Activated CD8-positive, alpha-beta memory T cell treated with anti-CD3 and anti-CD28 coated beads for 1 hour (primary cell): Measurements from ENCODE around the gene KCNJ14.
A peak's percentile ranks its signal among the peaks of the same experiment; 100 is the strongest.

ENCODE experiments used
- DNase-seq, 2 donors: peaks; one replicate each; pipeline ENCODE4 v3.0.0-alpha.2; 2020; ENCODE audit warnings: low read depth in 1 of 2; ENCODE audit errors: extremely low read depth in 1 of 2

The KCNJ14 gene

DNA sequence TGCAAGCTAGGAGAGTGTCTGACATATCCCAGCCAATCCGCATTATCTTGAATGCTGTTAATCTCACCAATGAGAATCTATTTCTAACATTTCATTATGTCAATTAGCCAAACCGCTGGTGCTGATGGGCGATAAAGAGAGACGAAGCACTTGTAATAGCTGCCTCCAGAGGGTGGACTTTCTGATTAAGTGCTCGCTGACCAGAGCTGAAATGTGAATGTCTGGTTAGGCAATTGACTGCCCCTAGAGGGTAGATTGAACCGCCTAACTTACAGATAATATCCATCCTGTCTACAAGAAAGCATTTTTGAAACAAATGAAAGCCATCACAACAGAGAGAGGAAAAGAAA, 10.1 kb upstream of the KCNJ14 start:
- no peak for DNase-seq

GRCh38 chr19:48445606-48446481, 9.5 kb upstream of the KCNJ14 start, which contains the start of gene GRWD1:
TSS of gene GRWD1 (plus strand) at chr19:48445983. CDS start at chr19:48446006, 23 bp downstream.
- DNase-seq = peak; percentile 85 to 89

- no peak for DNase-seq
These were observed 8.8 kb upstream of the KCNJ14 start for GRCh38 chr19:48446579-48446978.

DNA sequence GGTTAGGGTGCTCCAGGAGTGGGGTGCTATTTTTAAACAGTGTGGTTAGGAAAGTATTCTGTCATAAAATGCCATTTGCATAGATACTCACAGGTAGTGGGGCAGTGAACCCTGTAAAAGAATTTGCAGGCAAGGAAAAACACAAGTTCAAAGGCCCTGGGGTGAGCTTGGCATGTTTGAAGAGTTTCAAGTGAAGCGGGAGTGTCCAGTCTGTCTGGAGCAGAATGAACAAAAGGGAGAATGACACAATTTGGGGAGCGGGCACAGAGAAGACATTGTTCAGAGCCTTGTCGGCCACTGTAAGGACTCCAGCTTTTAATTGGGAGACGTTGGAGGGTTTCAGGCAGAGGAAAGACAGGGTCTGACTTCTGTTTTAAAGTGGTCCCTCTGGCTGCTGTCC, 6.8 kb upstream of the KCNJ14 start:
- no peak for DNase-seq

- no peak for DNase-seq
These were observed 4.9 kb upstream of the KCNJ14 start for GRCh38 chr19:48450441-48450840.

DNA sequence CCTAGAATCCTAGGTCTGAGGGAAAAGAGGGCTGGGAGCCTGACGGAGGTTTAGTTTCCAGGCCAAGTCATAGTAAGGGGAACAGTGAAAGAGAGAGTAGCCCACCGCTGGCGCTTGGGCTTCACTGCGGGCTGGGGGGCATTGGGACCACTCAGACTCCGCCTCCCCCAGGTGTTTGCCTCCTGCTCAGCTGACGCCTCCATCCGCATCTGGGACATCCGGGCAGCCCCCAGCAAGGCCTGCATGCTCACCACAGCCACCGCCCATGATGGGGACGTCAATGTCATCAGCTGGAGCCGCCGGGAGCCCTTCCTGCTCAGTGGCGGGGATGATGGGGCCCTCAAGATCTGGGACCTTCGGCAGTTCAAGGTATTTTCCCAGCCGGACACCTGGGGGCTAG, 4.5 kb upstream of the KCNJ14 start:
- DNase-seq = no peak

DNA sequence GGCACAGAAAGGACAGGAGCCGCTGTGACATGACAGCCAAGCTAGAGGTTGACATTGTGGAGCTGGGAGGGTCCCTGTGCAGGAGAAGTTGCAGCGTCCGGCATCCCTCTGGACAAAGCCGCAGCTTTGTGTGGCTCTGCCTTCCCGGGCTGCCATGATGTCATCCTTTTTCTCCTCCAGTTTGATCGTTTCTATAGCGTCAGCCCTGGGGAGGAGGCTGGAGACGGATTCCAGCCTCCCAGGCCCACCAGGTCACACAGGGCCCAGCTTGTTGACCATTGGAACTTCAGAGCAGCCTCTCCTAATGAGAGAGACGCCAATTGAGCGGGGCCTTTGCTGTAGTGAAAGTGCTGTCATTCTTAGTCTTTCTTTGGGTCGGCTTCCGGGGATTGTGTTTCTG, 3.8 kb upstream of the KCNJ14 start:
- DNase-seq = no peak

DNA sequence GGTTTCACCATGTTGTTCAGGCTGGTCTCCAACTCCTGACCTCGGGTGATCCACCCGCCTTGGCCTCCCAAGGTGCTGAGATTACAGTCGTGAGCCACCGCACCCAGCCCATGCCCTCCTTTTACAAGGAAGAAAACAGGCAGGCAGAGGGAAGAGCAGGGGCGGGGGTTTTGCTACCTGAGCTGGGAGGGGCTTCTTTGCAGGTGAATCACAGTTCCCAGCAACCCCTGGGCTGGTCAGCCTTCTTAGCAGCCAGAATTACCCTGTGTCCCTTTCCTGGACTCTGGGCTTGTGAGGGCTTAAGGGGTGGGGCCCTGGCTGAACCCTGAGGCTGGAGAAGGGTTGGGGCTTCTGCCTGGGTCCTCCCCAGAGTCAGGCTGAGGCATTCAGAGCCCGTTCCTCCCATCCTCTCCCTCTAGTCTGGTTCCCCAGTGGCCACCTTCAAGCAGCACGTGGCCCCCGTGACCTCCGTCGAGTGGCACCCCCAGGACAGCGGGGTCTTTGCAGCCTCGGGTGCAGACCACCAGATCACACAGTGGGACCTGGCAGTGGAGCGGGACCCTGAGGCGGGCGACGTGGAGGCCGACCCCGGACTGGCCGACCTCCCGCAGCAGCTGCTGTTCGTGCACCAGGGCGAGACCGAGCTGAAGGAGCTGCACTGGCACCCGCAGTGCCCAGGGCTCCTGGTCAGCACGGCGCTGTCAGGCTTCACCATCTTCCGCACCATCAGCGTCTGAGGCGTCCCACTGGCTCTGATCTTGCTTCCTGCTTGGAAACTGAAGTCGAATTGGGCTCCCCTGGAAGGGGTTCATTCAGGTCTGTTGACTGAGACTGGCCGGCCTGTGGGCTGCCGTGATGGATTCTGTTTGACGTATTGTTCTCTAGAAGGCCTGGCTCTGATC, 2.8 kb upstream of the KCNJ14 start:
- no peak for DNase-seq

DNA sequence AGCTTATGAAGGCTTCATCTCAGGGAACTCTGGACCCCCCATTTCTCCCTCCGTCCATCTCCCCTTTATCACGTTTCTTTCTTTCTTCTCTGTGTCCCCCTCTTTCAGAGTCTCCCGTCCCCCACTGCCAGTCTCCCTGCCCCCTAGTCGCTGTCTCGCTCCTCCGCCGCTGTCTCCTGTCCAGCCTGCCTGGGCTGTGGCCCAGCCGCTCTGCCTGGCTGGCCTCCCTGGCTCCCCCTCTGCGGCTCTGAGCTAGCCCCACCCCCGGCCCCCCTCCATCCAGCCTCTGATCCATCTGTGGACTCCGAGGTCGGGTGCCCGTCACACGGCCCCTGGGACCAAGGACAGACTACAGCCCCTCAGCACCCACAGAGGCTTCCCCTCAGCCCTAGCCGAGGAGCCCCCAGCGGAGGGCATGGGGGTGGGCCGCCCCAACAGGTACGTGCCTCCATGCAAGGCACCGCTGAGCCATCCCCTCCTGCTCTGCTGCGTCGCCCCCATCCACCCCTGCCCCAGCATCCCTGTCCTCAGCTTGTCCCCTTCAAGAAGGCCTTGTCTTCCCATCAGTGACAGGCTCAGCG, 1.1 kb upstream of the KCNJ14 start:
- DNase-seq = no peak

GRCh38 chr19:48455908-48456562, 661 bp downstream of the KCNJ14 start:
- DNase-seq = no peak

DNA sequence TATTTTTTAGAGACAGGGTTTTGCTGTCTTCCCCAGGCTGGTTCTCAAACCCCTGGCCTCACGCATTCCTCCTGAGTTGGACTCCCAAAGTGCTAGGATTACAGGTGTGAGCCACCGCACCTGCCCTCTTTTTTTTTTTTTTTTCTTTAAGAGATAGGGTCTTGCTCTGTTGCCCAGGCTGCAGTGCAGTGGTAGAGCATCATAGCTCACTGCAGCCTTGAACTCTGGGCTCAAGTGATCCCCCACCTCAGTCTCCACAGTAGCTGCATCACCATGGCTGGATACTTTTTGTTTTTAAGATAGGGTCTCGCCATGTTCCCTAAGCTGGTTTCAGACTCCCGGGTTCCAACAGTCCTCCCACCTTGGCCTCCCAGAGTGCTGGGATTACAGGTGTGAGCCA, 1.5 kb downstream of the KCNJ14 start:
- DNase-seq = no peak

DNA sequence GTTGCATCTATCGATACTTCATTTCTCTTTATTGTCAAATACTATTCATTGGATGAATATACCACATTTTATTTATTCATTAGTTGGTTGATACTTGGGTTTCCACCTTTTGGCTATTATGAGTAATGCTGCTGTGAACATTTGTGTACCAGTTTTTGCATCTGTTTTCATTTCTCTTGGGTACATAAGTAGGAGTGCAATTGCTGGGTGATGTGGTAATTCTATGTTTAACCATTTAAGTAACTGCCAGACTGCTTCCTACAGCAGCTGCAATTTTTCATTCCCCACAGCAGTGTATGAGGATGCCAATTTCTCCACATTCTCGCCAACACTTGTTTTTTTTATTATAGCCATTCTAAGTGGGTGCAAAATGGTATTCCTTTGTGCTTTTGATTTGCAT, 2.6 kb downstream of the KCNJ14 start:
- no peak for DNase-seq

GRCh38 chr19:48461651-48461981, 6.2 kb downstream of the KCNJ14 start:
- DNase-seq = no peak

DNA sequence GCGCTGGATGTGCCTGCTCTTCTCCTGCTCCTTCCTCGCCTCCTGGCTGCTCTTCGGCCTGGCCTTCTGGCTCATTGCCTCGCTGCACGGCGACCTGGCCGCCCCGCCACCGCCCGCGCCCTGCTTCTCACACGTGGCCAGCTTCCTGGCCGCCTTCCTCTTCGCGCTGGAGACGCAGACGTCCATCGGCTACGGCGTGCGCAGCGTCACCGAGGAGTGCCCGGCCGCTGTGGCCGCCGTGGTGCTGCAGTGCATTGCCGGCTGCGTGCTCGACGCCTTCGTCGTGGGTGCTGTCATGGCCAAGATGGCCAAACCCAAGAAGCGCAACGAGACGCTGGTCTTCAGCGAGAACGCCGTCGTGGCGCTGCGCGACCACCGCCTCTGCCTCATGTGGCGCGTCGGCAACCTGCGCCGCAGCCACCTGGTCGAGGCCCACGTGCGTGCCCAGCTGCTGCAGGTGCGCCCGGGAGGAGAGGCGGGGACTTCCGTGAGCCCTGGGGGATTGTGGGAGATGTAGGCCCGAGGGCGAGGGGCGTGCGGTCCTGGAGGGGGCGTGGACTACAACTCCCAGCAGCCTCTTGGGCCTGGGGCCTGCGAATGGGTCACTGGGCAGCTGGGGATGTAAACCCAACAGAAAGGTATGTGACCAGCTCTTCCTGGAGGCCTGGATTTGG, 6.7 kb downstream of the KCNJ14 start:
- DNase-seq = no peak

DNA sequence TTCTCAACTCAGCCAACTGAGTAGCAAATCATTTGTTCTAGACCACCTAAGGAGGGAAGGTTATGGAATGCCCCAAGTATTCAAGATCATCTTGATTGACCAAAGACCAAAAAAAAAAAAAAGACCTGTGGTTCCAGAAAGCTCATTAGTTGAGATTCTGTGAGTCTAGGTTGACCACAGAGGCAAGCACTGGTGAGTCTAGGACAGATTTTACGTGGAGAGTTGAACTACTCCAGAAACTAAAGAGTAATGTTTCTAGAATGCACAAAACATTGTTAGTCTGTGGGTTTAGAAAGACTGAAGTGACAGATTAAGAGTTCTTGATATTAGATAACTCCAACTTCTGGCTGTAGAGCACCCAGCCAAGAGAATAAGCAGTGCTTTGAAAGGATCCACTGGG, 9.8 kb downstream of the KCNJ14 start:
- no peak for DNase-seq

DNA sequence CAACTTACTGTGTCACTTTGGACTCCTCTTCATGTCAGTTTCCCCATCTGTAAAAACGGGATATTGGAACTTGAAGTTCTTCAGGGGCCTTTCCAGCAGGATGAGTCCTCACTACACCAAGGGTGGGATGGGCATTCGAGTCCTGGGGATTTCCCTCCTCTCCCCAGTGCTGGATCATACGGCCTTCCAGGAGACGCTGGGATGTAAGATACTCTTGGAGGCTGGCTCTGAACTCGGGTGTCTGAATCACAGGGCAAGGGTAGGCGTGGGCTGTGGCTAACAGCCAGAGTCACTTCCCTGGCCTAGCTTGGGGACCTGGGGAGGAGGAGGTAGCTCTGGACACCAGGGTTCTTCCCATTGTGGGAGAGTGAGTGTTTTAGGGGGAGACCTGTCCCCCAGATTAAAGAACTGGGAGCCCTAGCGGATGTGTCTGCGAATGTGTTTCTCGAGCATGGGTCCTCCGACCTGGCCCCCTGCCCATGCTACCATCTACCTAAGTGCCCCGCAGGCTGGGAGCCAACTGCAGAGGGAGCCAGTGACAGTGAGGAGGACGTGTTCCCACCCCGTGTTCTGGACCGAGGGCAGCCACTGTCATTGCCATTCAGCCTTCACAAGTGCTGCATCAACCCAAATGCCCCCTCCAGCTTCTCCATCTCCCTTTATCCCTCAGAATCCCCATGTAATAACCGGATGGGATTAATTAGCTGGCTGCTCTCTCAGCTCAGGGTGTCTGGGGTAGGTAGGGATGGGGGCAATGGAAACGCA, 11.4 kb downstream of the KCNJ14 start:
- no peak for DNase-seq

DNA sequence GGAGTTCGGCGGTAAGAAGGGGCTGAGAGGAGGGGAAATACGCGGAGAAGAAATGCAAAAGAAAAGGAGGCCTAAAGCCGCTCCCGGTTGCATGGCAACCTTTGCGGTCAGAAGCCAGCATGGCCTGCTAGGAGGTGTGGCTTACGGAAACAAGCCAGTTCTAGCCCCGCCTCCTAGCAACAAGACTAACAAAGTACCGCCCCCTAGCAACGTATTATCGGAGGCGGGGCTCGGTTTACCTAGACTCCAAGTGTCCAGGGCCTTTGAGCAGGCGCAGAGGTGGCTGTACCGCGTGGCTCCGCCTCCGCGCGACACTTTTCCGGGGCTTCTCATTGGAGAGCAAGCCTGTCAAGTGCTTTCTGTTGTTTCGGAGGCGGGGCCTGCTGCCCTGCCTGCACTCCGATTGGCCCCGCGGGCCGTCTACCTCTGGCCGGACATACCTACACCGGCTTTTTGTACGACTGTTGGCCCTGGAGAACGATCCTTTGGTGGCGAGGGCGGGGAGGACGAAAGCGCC, 13.5 kb downstream of the KCNJ14 start:
- peak; percentile 96 to 99 for DNase-seq

GRCh38 chr19:48469289-48469881, 14.0 kb downstream of the KCNJ14 start, which contains the start of gene CYTH2:
TSS of gene CYTH2 (plus strand) at chr19:48469369. CDS start at chr19:48469508, 139 bp downstream.
- peak in 1 of 2 donors; percentile 43 for DNase-seq
